T-cell (primary cell): ENCODE results near the gene FILIP1L. TPM values are rescaled to one million over a fixed set of nuclear protein-coding genes. Genes with fewer than 3 reads are reported as not detected.
A peak's percentile ranks its signal among the peaks of the same experiment; 100 is the strongest.

Experiments
- ATAC-seq, 4 experiments: fragments of 200-7000 bp in 3 of 4; fragments of 150-1000 bp in 1 of 4; cut with Tn5 transposase; replicated peaks in 1 of 4; 1 replicate in 3 of 4; 2 replicates in 1 of 4; pipeline ENCODE4 v1.10.0; 2021; ENCODE audit warnings: moderate library complexity in 3 of 4, mild to moderate bottlenecking in 2 of 4, moderate number of reproducible peaks in 1 of 4
- CTCF ChIA-PET, 2 donors: fragments of 300-600 bp; sonication (Branson Sonifier 250); formaldehyde crosslinking; loops; one replicate each; lab custom pipeline; 2022; ENCODE audit warnings: antibody characterized with exemption in 2 of 2; lab: Charles Lee
- POLR2A ChIA-PET, 2 donors: fragments of 300-600 bp; sonication (Branson Sonifier 250); formaldehyde crosslinking; loops; one replicate each; lab custom pipeline; 2022; ENCODE audit warnings: antibody characterized with exemption in 2 of 2; lab: Charles Lee
- DNase-seq, 35 experiments: peaks; one replicate each; pipeline versions ENCODE4 v3.0.0 to v3.0.0-alpha.2; 2013 to 2023
- H3K27ac ChIP-seq: one replicate; pipeline ENCODE4 v1.5.1; 2013; ENCODE audit warnings: low read length
- H3K27me3 ChIP-seq, 2 experiments: replicated peaks in 1 of 2; 1 replicate in 1 of 2; 2 replicates in 1 of 2; pipeline versions ENCODE4 v1.6.1 to v1.7.0; 2013; ENCODE audit warnings: low read length in 1 of 2, mixed read lengths in 1 of 2; ENCODE audit not compliant: control insufficient read depth in 2 of 2, insufficient read depth in 2 of 2; ENCODE audit errors: extremely low read depth in 1 of 2
- H3K36me3 ChIP-seq, 2 donors: 1 replicate in 1 of 2; 2 replicates in 1 of 2; pipeline versions ENCODE4 v1.6.1 to v1.7.0; 2013; ENCODE audit warnings: low read length in 1 of 2; ENCODE audit not compliant: control insufficient read depth in 2 of 2, insufficient read depth in 1 of 2; ENCODE audit errors: extremely low read depth in 1 of 2
- H3K4me1 ChIP-seq, 2 experiments: 1 replicate in 1 of 2; 2 replicates in 1 of 2; pipeline versions ENCODE4 v1.6.1 to v1.7.0; 2013; ENCODE audit warnings: low read length in 2 of 2, mixed read lengths in 1 of 2; ENCODE audit not compliant: insufficient read depth in 2 of 2, control insufficient read depth in 1 of 2; ENCODE audit errors: extremely low read depth in 1 of 2
- H3K4me3 ChIP-seq, 2 donors: 1 replicate in 1 of 2; 2 replicates in 1 of 2; pipeline versions ENCODE4 v1.5.1 to v1.7.0; 2013; ENCODE audit warnings: mild to moderate bottlenecking in 2 of 2, low read length in 1 of 2, moderate library complexity in 1 of 2; ENCODE audit not compliant: control insufficient read depth in 1 of 2; ENCODE audit errors: extremely low read depth in 1 of 2
- H3K9me3 ChIP-seq: 2 replicates; pipeline ENCODE4 v1.7.0; 2013
- H3K27ac Mint-ChIP-seq, 2 donors: one replicate each; pipeline ENCODE4 v1.8.0; 2020 to 2021; ENCODE audit warnings: mild to moderate bottlenecking in 2 of 2, mixed read lengths in 2 of 2
- H3K27me3 Mint-ChIP-seq, 2 donors: one replicate each; pipeline ENCODE4 v1.8.0; 2021 to 2022; ENCODE audit warnings: mixed read lengths in 2 of 2
- H3K36me3 Mint-ChIP-seq: one replicate; pipeline ENCODE4 v1.8.0; 2021; ENCODE audit warnings: mixed read lengths
- H3K4me1 Mint-ChIP-seq, 3 donors: one replicate each; pipeline ENCODE4 v1.8.0; 2020 to 2022; ENCODE audit warnings: mixed read lengths in 3 of 3, mild to moderate bottlenecking in 1 of 3
- H3K4me3 Mint-ChIP-seq, 3 donors: one replicate each; pipeline ENCODE4 v1.8.0; 2020 to 2022; ENCODE audit warnings: mild to moderate bottlenecking in 3 of 3, mixed read lengths in 3 of 3, moderate library complexity in 3 of 3
- H3K9me3 Mint-ChIP-seq, 3 donors: one replicate each; pipeline ENCODE4 v1.8.0; 2020 to 2022; ENCODE audit warnings: mixed read lengths in 3 of 3
- WGBS: methylation state at CpG from one replicate; pipeline ENCODE4 v1.1.5; 2013; ENCODE audit warnings: missing lambda C conversion rate; ENCODE audit not compliant: insufficient coverage; 5-methylcytosine and 5-hydroxymethylcytosine counted together
- total RNA-seq, 35 experiments: library from RNA in 6 of 35; stranded (reverse) in 6 of 35; fragments of 120-200 nt in 1 of 35; gene quantifications; one replicate each; pipeline versions ENCODE4 v1.2.1 to v1.2.4 and lab custom pipeline; 2013 to 2026

FILIP1L gene
- total RNA-seq, 5 donors from 2014 or later (not counting 1 experiment from before 2014, with no cell fraction given) = 0.10 to 0.38 (median 0.27) TPM; not detected in 1

- ChIA-PET CTCF (interaction anchor here (0.5 to 4.5 kb wide), 15 partner anchors 8 to 885 kb away, joined by 3 to 39 read pairs (median 5); no protein-coding TSS in a partner anchor), POLR2A (no interaction called here)
- H3K27me3 ChIP-seq = no peaks in the 10 kb centered on the region
- H3K4me3 ChIP-seq = no peak overlapping the region
- Mint-ChIP-seq H3K4me1 (peaks cover 29 to 37% (median 36%) of the 10 kb centered on the region in 3 donors), H3K36me3 (no peaks in the 10 kb centered on the region), H3K27me3 (no peaks in the 10 kb centered on the region), H3K4me3 (no peak overlapping the region), H3K9me3 (no peaks in the 10 kb centered on the region), H3K27ac (no peak overlapping the region)
- WGBS = 80% methylated on average over 1 of the region's 3 CpGs
- no peak for DNase-seq
- H3K27ac ChIP-seq = no peak overlapping the region
- ATAC-seq = no peak
- H3K9me3 ChIP-seq = no peaks in the 10 kb centered on the region
- no peaks in the 10 kb centered on the region for H3K36me3 ChIP-seq
- H3K4me1 ChIP-seq = peaks cover 16 to 23% of the 10 kb centered on the region in 2 experiments
Observed at GRCh38 chr3:100069472-100069871, 44.8 kb downstream of the FILIP1L start.

GRCh38 chr3:100068826-100069225, 45.5 kb downstream of the FILIP1L start:
- Histone ChIP-seq H3K4me3 (no peak overlapping the region), H3K9me3 (no peaks in the 10 kb centered on the region), H3K27me3 (no peaks in the 10 kb centered on the region), H3K27ac (no peak overlapping the region), H3K4me1 (peaks cover 12 to 17% of the 10 kb centered on the region in 2 experiments), H3K36me3 (no peaks in the 10 kb centered on the region)
- CTCF ChIA-PET = interaction anchor here (0.5 to 4.5 kb wide), 22 partner anchors 8 to 639 kb away, joined by 3 to 39 read pairs (median 3); partner anchors contain the start of gene TBC1D23 (in 1 of the 2)
- H3K36me3 Mint-ChIP-seq = no peaks in the 10 kb centered on the region
- no peaks in the 10 kb centered on the region for H3K9me3 Mint-ChIP-seq
- POLR2A ChIA-PET = interaction anchor here in 1 of 2 donors (0.8 kb wide), 1 partner anchor 185 kb away, joined by 7 read pairs; no protein-coding TSS in a partner anchor
- H3K27ac Mint-ChIP-seq = no peak overlapping the region
- WGBS = 0% methylated on average over 1 of the region's 5 CpGs
- no peaks in the 10 kb centered on the region for H3K27me3 Mint-ChIP-seq
- no peak overlapping the region for H3K4me3 Mint-ChIP-seq
- DNase-seq (peak; percentile 49 to 80 (median 70)), ATAC-seq (peak; percentile 77 to 97 (median 85))
- H3K4me1 Mint-ChIP-seq = peaks cover 24 to 32% (median 31%) of the 10 kb centered on the region in 3 donors

GRCh38 chr3:100067589-100067988, 46.7 kb downstream of the FILIP1L start:
- Mint-ChIP-seq H3K27ac (no peak overlapping the region), H3K4me3 (no peak overlapping the region), H3K27me3 (no peaks in the 10 kb centered on the region), H3K36me3 (no peaks in the 10 kb centered on the region), H3K9me3 (no peaks in the 10 kb centered on the region), H3K4me1 (peaks cover 12 to 19% (median 19%) of the 10 kb centered on the region in 3 donors)
- no peaks in the 10 kb centered on the region for H3K9me3 ChIP-seq
- H3K36me3 ChIP-seq = no peaks in the 10 kb centered on the region
- H3K4me1 ChIP-seq = peaks cover 4% of the 10 kb centered on the region in 2 experiments
- H3K27me3 ChIP-seq = no peaks in the 10 kb centered on the region
- ATAC-seq (no peak), DNase-seq (no peak)
- no peak overlapping the region for H3K27ac ChIP-seq
- POLR2A ChIA-PET = no interaction called here
- H3K4me3 ChIP-seq = no peak overlapping the region
- CTCF ChIA-PET = interaction anchor here in 1 of 2 donors (0.6 to 4.5 kb wide), 7 partner anchors 9 to 524 kb away, joined by 3 to 17 read pairs (median 6); no protein-coding TSS in a partner anchor

- Histone ChIP-seq H3K9me3 (no peaks in the 10 kb centered on the region), H3K36me3 (no peaks in the 10 kb centered on the region), H3K27me3 (no peaks in the 10 kb centered on the region), H3K4me1 (peaks cover 0 to 9% of the 10 kb centered on the region in 2 experiments), H3K4me3 (no peak overlapping the region), H3K27ac (no peak overlapping the region)
- ATAC-seq = no peak
- 100% methylated on average over 2 of the region's 7 CpGs for WGBS
- no peak for DNase-seq
- Mint-ChIP-seq H3K27me3 (no peaks in the 10 kb centered on the region), H3K27ac (no peak overlapping the region), H3K9me3 (no peaks in the 10 kb centered on the region), H3K36me3 (no peaks in the 10 kb centered on the region), H3K4me3 (no peak overlapping the region), H3K4me1 (peaks cover 8 to 13% (median 10%) of the 10 kb centered on the region in 3 donors)
- POLR2A ChIA-PET = interaction anchor here in 1 of 2 donors (0.6 kb wide), 1 partner anchor 21 kb away, joined by 3 read pairs; no protein-coding TSS in a partner anchor
- CTCF ChIA-PET = interaction anchor here (0.6 to 1.3 kb wide), 3 partner anchors 190 to 327 kb away, joined by 3 to 5 read pairs (median 3); no protein-coding TSS in a partner anchor
Observed at GRCh38 chr3:100063929-100064461, 50.3 kb downstream of the FILIP1L start.

- WGBS = 93% methylated on average over 2 of the region's 4 CpGs
- ATAC-seq = no peak
- no peaks in the 10 kb centered on the region for H3K36me3 Mint-ChIP-seq
Observed at GRCh38 chr3:100062665-100063064, 51.6 kb downstream of the FILIP1L start.

GRCh38 chr3:100060685-100061484, 53.4 kb downstream of the FILIP1L start:
- Histone ChIP-seq H3K27ac (no peak overlapping the region), H3K4me1 (peaks cover 0 to 9% of the 10 kb centered on the region in 2 experiments), H3K9me3 (no peaks in the 10 kb centered on the region), H3K4me3 (no peak overlapping the region), H3K27me3 (no peaks in the 10 kb centered on the region), H3K36me3 (no peaks in the 10 kb centered on the region)
- DNase-seq (peak in 1 of 35 experiments; percentile 20), ATAC-seq (peak in 1 of 4 experiments; percentile 37)
- 100% methylated on average over 1 of the region's 7 CpGs for WGBS
- POLR2A ChIA-PET = no interaction called here
- Mint-ChIP-seq H3K27ac (no peak overlapping the region), H3K36me3 (no peaks in the 10 kb centered on the region), H3K4me1 (peaks cover 5 to 10% (median 7%) of the 10 kb centered on the region in 3 donors), H3K4me3 (no peak overlapping the region), H3K9me3 (no peaks in the 10 kb centered on the region), H3K27me3 (no peaks in the 10 kb centered on the region)
- CTCF ChIA-PET = interaction anchor here in 1 of 2 donors (0.5 to 0.8 kb wide), 3 partner anchors 8 to 193 kb away, joined by 3 to 6 read pairs (median 3); no protein-coding TSS in a partner anchor

More at GRCh38 chr3:100062665-100063064, 51.6 kb downstream of the FILIP1L start:
- no peaks in the 10 kb centered on the region for H3K9me3 Mint-ChIP-seq
- peaks cover 5 to 10% (median 7%) of the 10 kb centered on the region in 3 donors for H3K4me1 Mint-ChIP-seq
- H3K27me3 Mint-ChIP-seq = no peaks in the 10 kb centered on the region
- no peak overlapping the region for H3K4me3 ChIP-seq
- CTCF ChIA-PET = no interaction called here
- peaks cover 0 to 9% of the 10 kb centered on the region in 2 experiments for H3K4me1 ChIP-seq
- H3K9me3 ChIP-seq = no peaks in the 10 kb centered on the region
- no peak overlapping the region for H3K27ac Mint-ChIP-seq
- no peaks in the 10 kb centered on the region for H3K27me3 ChIP-seq
- H3K4me3 Mint-ChIP-seq = no peak overlapping the region
- H3K36me3 ChIP-seq = no peaks in the 10 kb centered on the region
- no peak for DNase-seq
- POLR2A ChIA-PET = no interaction called here
- no peak overlapping the region for H3K27ac ChIP-seq
